ENCODE data around the gene NPRL2.

NPRL2 gene

DNA sequence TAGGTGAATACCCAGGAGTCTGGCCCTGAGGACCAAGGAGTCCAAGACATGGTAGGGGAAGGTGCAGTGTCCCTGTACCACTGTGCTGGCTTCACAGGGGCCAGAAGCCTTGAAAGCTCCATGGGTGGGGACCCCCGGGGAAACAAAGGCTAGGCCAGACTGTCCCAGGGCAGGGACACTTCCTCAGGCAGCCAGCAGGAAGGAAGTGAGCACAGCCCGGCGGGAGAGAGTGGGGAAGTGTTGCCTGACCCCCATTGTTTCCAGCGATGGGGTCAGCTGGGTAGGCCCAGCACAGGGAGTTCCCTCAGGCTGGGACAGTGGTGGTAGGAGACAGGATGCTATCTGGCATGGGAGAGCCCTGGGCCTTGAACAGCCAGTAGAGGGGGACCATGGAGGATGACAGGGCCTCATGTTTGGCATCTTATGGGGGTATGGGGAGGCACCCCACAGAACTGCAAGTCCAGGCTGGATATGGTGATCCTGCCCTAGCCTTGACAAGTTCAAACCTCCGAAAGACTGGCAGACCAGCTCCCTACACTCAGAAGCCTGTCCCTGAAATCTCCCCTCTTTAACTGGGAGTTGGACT lies 26.9 kb downstream of the NPRL2 start:
- TF ChIP-seq MAX (IDR thresholded peaks at IDR 0.05) = no peak
- no peak for TF ChIP-seq CEBPB (IDR thresholded peaks at IDR 0.05)
- TF ChIP-seq CREB1 (IDR thresholded peaks at IDR 0.05; ENCODE audit: low read depth) = no peak
- TF ChIP-seq TCF12 (IDR thresholded peaks at IDR 0.05; ENCODE audit: low read depth) = no peak
- no peak for TF ChIP-seq YY1 (IDR thresholded peaks at IDR 0.05; ENCODE audit: low read depth)
- TF ChIP-seq EP300 (IDR thresholded peaks at IDR 0.05; ENCODE audit: borderline replicate concordance) = no peak
- no peak for TF ChIP-seq NFIC (IDR thresholded peaks at IDR 0.05)
- TF ChIP-seq EGR1 (IDR thresholded peaks at IDR 0.05) = no peak
- TF ChIP-seq, protein P1, sequence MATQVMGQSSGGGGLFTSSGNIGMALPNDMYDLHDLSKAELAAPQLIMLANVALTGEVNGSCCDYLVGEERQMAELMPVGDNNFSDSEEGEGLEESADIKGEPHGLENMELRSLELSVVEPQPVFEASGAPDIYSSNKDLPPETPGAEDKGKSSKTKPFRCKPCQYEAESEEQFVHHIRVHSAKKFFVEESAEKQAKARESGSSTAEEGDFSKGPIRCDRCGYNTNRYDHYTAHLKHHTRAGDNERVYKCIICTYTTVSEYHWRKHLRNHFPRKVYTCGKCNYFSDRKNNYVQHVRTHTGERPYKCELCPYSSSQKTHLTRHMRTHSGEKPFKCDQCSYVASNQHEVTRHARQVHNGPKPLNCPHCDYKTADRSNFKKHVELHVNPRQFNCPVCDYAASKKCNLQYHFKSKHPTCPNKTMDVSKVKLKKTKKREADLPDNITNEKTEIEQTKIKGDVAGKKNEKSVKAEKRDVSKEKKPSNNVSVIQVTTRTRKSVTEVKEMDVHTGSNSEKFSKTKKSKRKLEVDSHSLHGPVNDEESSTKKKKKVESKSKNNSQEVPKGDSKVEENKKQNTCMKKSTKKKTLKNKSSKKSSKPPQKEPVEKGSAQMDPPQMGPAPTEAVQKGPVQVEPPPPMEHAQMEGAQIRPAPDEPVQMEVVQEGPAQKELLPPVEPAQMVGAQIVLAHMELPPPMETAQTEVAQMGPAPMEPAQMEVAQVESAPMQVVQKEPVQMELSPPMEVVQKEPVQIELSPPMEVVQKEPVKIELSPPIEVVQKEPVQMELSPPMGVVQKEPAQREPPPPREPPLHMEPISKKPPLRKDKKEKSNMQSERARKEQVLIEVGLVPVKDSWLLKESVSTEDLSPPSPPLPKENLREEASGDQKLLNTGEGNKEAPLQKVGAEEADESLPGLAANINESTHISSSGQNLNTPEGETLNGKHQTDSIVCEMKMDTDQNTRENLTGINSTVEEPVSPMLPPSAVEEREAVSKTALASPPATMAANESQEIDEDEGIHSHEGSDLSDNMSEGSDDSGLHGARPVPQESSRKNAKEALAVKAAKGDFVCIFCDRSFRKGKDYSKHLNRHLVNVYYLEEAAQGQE (IDR thresholded peaks at IDR 0.05; ENCODE audit: low read depth) = no peak
- no peak for TF ChIP-seq RAD21 (IDR thresholded peaks at IDR 0.05; ENCODE audit: low read depth)
- no peak for TF ChIP-seq ZBTB7A (IDR thresholded peaks at IDR 0.05; ENCODE audit: low read depth)
- no peak for TF ChIP-seq FOXM1 (IDR thresholded peaks at IDR 0.05; ENCODE audit: borderline replicate concordance, low read depth)
- no peak for TF ChIP-seq TAF1 (IDR thresholded peaks at IDR 0.05; ENCODE audit: low read depth)

DNA sequence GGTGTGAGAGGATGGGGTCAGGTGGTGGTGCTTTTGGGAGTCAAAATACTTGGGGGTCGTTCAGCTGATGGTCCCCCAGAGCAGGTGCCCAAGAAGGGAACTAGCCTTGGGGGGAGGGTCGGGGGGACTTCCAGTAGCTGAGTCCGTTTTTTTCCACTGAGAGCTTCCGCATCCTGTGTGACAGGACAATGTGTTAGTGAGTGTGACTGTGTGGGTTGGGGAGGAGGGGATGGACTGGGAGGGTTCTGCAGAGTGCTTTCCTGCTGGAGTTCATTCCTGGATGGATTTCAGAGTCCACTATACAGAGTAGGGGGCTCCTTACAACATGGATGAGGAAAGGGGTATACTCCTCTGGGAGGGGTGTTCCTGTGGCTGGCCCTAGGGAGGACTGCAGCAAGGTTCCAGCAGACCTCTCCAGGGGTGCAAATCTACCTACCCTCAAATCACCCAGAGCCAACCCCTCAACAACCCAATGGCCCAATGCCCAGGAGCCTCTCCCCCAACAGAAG lies 27.4 kb downstream of the NPRL2 start:
- TF ChIP-seq EP300 (IDR thresholded peaks at IDR 0.05; ENCODE audit: borderline replicate concordance) (no peak), USF1 (IDR thresholded peaks at IDR 0.05) (no peak), MAX (IDR thresholded peaks at IDR 0.05) (no peak), EGR1 (IDR thresholded peaks at IDR 0.05) (no peak), CEBPB (IDR thresholded peaks at IDR 0.05) (no peak), TAF1 (IDR thresholded peaks at IDR 0.05; ENCODE audit: low read depth) (no peak), ZBTB7A (IDR thresholded peaks at IDR 0.05; ENCODE audit: low read depth) (no peak), TEAD4 (IDR thresholded peaks at IDR 0.05) (no peak), NFIC (IDR thresholded peaks at IDR 0.05) (no peak), TCF12 (IDR thresholded peaks at IDR 0.05; ENCODE audit: low read depth) (no peak), CREB1 (IDR thresholded peaks at IDR 0.05; ENCODE audit: low read depth) (no peak), RAD21 (IDR thresholded peaks at IDR 0.05; ENCODE audit: low read depth) (no peak), YY1 (IDR thresholded peaks at IDR 0.05; ENCODE audit: low read depth) (no peak), FOXM1 (IDR thresholded peaks at IDR 0.05; ENCODE audit: borderline replicate concordance, low read depth) (no peak)
- TF ChIP-seq, protein P1 (IDR thresholded peaks at IDR 0.05; ENCODE audit: low read depth) = no peak

GRCh38 chr3:50322386-50323091 lies 28.0 kb downstream of the NPRL2 start, which contains the start of gene HYAL2:
Gene HYAL2, minus strand, starts transcription at chr3:50322745. Its CDS starts 2,256 bp downstream, at chr3:50320489.
- TF ChIP-seq TCF12 (IDR thresholded peaks at IDR 0.05; ENCODE audit: low read depth) (no peak), RAD21 (IDR thresholded peaks at IDR 0.05; ENCODE audit: low read depth) (no peak), ZBTB7A (IDR thresholded peaks at IDR 0.05; ENCODE audit: low read depth) (no peak), TEAD4 (IDR thresholded peaks at IDR 0.05) (no peak), YY1 (IDR thresholded peaks at IDR 0.05; ENCODE audit: low read depth) (no peak)
- TF ChIP-seq, protein P1 (IDR thresholded peaks at IDR 0.05; ENCODE audit: low read depth) = no peak

GRCh38 chr3:50322115-50322385 lies 28.5 kb downstream of the NPRL2 start:
- TF ChIP-seq CREB1 (IDR thresholded peaks at IDR 0.05; ENCODE audit: low read depth) (no peak), CEBPB (IDR thresholded peaks at IDR 0.05) (no peak), ZBTB7A (IDR thresholded peaks at IDR 0.05; ENCODE audit: low read depth) (no peak), FOXM1 (IDR thresholded peaks at IDR 0.05; ENCODE audit: borderline replicate concordance, low read depth) (no peak), EGR1 (IDR thresholded peaks at IDR 0.05) (no peak), TAF1 (IDR thresholded peaks at IDR 0.05; ENCODE audit: low read depth) (no peak), USF1 (IDR thresholded peaks at IDR 0.05) (no peak), RAD21 (IDR thresholded peaks at IDR 0.05; ENCODE audit: low read depth) (no peak), TEAD4 (IDR thresholded peaks at IDR 0.05) (no peak), YY1 (IDR thresholded peaks at IDR 0.05; ENCODE audit: low read depth) (no peak), NFIC (IDR thresholded peaks at IDR 0.05) (no peak), EP300 (IDR thresholded peaks at IDR 0.05; ENCODE audit: borderline replicate concordance) (no peak)
- TF ChIP-seq, protein P1 (IDR thresholded peaks at IDR 0.05; ENCODE audit: low read depth) = no peak

Data from Ishikawa (cell line).